WTC11 (cell line): ENCODE measurements around the gene SEMA4D.

ENCODE experiments used
- ETV6 ChIP-seq: sonication (generic); formaldehyde crosslinking; IDR thresholded peaks from 2 replicates; pipeline ENCODE4 v1.8.1; 2022; ENCODE audit warnings: mild to moderate bottlenecking, missing genetic modification reagents
- HMGA2 ChIP-seq: fragments of 250-450 bp; sonication (Bioruptor Pico); IDR thresholded peaks from 2 replicates; pipeline ENCODE4 v1.4.0; 2021; ENCODE audit warnings: mild to moderate bottlenecking, moderate library complexity
- TP53 ChIP-seq: sonication (generic); formaldehyde crosslinking; IDR thresholded peaks from 2 replicates; pipeline ENCODE4 v1.8.1; 2023; ENCODE audit warnings: mild to moderate bottlenecking, missing genetic modification reagents
- ZNF138 ChIP-seq: sonication (generic); formaldehyde crosslinking; conservative IDR thresholded peaks from 2 replicates; pipeline ENCODE4 v1.8.1; 2022; ENCODE audit warnings: mild to moderate bottlenecking, moderate library complexity, missing genetic modification reagents
- ZNF416 ChIP-seq: fragments of 250-450 bp; sonication (Bioruptor Pico); IDR thresholded peaks from 2 replicates; pipeline ENCODE4 v1.9.0; 2021; ENCODE audit warnings: mild to moderate bottlenecking, inconsistent platforms
- TF ChIP-seq, protein P1 (sequence below): fragments of 200-600 bp; IDR thresholded peaks from 2 replicates; pipeline ENCODE4 v1.8.0; 2022; ENCODE audit warnings: antibody characterized with exemption
- TF ChIP-seq, protein P2 (sequence below): sonication (generic); formaldehyde crosslinking; IDR thresholded peaks from 2 replicates; pipeline ENCODE4 v1.8.1; 2023; ENCODE audit warnings: mild to moderate bottlenecking, moderate library complexity, missing genetic modification reagents
- TF ChIP-seq, protein P3 (sequence below): sonication (generic); formaldehyde crosslinking; IDR thresholded peaks from 2 replicates; pipeline ENCODE4 v1.8.1; 2023; ENCODE audit warnings: mild to moderate bottlenecking, missing genetic modification reagents, borderline replicate concordance
- TF ChIP-seq, protein P4 (sequence below): sonication (generic); formaldehyde crosslinking; conservative IDR thresholded peaks from 2 replicates; pipeline ENCODE4 v1.8.1; 2023; ENCODE audit warnings: mild to moderate bottlenecking, low read depth, missing genetic modification reagents, moderate library complexity
- TF ChIP-seq, protein P5 (sequence below): sonication (generic); formaldehyde crosslinking; IDR thresholded peaks from 2 replicates; pipeline ENCODE4 v1.8.1; 2022; ENCODE audit warnings: low read depth, mild to moderate bottlenecking, moderate library complexity, missing genetic modification reagents, borderline replicate concordance

DNA sequence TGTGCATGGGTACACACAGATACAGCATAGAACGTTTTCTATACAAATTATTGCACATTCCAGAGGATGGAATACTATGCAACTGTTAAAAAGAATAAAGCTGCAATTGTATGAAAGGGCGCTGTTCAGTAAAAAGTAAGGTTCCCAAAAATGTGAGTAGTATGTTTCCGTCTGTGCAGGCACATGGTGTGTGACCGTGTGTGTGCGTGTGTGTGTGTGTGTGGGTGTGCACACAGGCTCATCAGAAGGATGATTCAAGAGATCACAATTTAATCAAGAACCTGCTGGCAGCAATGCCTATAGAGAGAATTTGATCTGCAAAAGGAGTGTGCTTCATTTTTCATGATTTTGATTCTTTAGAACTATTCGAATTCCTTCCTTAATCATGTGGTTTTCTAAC lies 76.3 kb downstream of the SEMA4D start:
- TF ChIP-seq, protein P1, sequence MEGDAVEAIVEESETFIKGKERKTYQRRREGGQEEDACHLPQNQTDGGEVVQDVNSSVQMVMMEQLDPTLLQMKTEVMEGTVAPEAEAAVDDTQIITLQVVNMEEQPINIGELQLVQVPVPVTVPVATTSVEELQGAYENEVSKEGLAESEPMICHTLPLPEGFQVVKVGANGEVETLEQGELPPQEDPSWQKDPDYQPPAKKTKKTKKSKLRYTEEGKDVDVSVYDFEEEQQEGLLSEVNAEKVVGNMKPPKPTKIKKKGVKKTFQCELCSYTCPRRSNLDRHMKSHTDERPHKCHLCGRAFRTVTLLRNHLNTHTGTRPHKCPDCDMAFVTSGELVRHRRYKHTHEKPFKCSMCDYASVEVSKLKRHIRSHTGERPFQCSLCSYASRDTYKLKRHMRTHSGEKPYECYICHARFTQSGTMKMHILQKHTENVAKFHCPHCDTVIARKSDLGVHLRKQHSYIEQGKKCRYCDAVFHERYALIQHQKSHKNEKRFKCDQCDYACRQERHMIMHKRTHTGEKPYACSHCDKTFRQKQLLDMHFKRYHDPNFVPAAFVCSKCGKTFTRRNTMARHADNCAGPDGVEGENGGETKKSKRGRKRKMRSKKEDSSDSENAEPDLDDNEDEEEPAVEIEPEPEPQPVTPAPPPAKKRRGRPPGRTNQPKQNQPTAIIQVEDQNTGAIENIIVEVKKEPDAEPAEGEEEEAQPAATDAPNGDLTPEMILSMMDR = no peak
- TF ChIP-seq, protein P2, sequence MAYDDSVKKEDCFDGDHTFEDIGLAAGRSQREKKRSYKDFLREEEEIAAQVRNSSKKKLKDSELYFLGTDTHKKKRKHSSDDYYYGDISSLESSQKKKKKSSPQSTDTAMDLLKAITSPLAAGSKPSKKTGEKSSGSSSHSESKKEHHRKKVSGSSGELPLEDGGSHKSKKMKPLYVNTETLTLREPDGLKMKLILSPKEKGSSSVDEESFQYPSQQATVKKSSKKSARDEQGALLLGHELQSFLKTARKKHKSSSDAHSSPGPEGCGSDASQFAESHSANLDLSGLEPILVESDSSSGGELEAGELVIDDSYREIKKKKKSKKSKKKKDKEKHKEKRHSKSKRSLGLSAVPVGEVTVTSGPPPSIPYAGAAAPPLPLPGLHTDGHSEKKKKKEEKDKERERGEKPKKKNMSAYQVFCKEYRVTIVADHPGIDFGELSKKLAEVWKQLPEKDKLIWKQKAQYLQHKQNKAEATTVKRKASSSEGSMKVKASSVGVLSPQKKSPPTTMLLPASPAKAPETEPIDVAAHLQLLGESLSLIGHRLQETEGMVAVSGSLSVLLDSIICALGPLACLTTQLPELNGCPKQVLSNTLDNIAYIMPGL (CRISPR knock-in tag) = no peak
- TF ChIP-seq, protein P3, sequence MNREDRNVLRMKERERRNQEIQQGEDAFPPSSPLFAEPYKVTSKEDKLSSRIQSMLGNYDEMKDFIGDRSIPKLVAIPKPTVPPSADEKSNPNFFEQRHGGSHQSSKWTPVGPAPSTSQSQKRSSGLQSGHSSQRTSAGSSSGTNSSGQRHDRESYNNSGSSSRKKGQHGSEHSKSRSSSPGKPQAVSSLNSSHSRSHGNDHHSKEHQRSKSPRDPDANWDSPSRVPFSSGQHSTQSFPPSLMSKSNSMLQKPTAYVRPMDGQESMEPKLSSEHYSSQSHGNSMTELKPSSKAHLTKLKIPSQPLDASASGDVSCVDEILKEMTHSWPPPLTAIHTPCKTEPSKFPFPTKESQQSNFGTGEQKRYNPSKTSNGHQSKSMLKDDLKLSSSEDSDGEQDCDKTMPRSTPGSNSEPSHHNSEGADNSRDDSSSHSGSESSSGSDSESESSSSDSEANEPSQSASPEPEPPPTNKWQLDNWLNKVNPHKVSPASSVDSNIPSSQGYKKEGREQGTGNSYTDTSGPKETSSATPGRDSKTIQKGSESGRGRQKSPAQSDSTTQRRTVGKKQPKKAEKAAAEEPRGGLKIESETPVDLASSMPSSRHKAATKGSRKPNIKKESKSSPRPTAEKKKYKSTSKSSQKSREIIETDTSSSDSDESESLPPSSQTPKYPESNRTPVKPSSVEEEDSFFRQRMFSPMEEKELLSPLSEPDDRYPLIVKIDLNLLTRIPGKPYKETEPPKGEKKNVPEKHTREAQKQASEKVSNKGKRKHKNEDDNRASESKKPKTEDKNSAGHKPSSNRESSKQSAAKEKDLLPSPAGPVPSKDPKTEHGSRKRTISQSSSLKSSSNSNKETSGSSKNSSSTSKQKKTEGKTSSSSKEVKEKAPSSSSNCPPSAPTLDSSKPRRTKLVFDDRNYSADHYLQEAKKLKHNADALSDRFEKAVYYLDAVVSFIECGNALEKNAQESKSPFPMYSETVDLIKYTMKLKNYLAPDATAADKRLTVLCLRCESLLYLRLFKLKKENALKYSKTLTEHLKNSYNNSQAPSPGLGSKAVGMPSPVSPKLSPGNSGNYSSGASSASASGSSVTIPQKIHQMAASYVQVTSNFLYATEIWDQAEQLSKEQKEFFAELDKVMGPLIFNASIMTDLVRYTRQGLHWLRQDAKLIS (CRISPR knock-in tag) = no peak
- TF ChIP-seq ZNF138 (CRISPR knock-in tag) (no peak), ETV6 (CRISPR knock-in tag) (no peak), ZNF416 (no peak), HMGA2 (no peak), TP53 (CRISPR knock-in tag) (no peak)
- TF ChIP-seq, protein P4, sequence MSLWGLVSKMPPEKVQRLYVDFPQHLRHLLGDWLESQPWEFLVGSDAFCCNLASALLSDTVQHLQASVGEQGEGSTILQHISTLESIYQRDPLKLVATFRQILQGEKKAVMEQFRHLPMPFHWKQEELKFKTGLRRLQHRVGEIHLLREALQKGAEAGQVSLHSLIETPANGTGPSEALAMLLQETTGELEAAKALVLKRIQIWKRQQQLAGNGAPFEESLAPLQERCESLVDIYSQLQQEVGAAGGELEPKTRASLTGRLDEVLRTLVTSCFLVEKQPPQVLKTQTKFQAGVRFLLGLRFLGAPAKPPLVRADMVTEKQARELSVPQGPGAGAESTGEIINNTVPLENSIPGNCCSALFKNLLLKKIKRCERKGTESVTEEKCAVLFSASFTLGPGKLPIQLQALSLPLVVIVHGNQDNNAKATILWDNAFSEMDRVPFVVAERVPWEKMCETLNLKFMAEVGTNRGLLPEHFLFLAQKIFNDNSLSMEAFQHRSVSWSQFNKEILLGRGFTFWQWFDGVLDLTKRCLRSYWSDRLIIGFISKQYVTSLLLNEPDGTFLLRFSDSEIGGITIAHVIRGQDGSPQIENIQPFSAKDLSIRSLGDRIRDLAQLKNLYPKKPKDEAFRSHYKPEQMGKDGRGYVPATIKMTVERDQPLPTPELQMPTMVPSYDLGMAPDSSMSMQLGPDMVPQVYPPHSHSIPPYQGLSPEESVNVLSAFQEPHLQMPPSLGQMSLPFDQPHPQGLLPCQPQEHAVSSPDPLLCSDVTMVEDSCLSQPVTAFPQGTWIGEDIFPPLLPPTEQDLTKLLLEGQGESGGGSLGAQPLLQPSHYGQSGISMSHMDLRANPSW (CRISPR knock-in tag) = no peak
- TF ChIP-seq, protein P5, sequence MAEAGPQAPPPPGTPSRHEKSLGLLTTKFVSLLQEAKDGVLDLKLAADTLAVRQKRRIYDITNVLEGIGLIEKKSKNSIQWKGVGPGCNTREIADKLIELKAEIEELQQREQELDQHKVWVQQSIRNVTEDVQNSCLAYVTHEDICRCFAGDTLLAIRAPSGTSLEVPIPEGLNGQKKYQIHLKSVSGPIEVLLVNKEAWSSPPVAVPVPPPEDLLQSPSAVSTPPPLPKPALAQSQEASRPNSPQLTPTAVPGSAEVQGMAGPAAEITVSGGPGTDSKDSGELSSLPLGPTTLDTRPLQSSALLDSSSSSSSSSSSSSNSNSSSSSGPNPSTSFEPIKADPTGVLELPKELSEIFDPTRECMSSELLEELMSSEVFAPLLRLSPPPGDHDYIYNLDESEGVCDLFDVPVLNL (CRISPR knock-in tag) = no peak
